SK-N-SH treated with all-trans-retinoic acid at 6 μM for 48 hours (cell line): Measurements from ENCODE around the gene PSME2.

Experiments used
- PATZ1 ChIP-seq: fragments of 250-450 bp; sonication (Bioruptor Pico); IDR thresholded peaks from 2 replicates; pipeline ENCODE4 v1.8.0; 2020; ENCODE audit warnings: mild to moderate bottlenecking, moderate library complexity, borderline replicate concordance
- TCF4 ChIP-seq: fragments of 250-450 bp; sonication (Bioruptor Pico); IDR thresholded peaks from 2 replicates; pipeline ENCODE4 v1.8.0; 2021; ENCODE audit warnings: mild to moderate bottlenecking, moderate library complexity, borderline replicate concordance
- TOX ChIP-seq: fragments of 250-450 bp; sonication (Bioruptor Pico); IDR thresholded peaks from 2 replicates; pipeline ENCODE4 v1.8.0; 2021; ENCODE audit warnings: mild to moderate bottlenecking, moderate library complexity, borderline replicate concordance

- TF ChIP-seq TCF4 (CRISPR knock-in tag) (no peak), PATZ1 (no peak), TOX (CRISPR knock-in tag) (no peak)
These were observed 14.2 kb downstream of the PSME2 start for GRCh38 chr14:24132061-24132685.
